Measurements from ENCODE around the gene LIN54.
"Not testable (repeated sequence)": the region's sequence is repeated elsewhere in the genome, so short reads cannot be mapped to it uniquely, and the experiment has no call there.

Gene LIN54

GRCh38 chr4:82939414-82939813 is 71.2 kb downstream of the LIN54 start:
- DNase-seq (ENCODE audit: low read depth), result no peak

GRCh38 chr4:82934441-82934840 is 76.2 kb downstream of the LIN54 start:
- no peak for DNase-seq (ENCODE audit: low read depth)

DNA sequence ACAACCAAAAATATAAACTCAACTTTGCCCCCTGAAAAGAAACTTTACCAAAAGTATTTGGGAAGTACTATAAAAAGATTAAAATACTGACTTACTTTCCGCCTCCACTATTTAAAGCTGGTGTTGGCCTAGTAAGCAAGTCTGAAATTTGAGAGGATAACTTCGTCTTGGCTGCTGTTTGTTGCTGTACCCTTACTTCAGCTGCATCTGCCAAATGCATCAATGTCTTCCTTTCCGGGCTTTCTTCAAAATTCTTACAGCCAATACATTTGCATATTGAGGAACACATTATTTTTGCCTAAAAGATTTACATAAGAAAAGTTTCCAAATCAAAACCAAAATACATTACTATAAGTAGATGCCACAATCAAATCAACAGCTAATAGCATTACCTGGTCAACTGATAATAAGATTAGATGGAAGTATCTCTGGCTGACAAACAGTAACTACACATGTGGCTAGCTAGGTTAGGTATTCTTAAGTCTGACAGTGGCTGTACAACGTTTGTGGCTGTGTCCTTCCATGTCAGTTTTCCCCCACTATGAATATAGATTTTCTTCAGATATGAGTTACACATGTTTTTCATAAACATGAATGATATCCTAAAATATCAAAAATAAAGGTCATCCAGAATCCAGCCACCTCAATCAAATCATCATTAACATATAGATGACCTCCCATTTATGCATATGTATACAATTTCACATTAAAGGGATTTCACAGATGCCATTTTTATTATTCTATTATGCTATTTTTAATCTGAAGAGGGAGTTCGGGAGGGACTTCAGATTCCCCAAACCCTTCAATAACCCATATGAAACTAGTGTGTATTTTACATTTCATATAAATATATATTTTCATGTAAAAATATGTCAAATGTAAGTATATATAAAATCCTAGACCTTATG is 79.5 kb downstream of the LIN54 start:
- DNase-seq (ENCODE audit: low read depth), result no peak

DNA sequence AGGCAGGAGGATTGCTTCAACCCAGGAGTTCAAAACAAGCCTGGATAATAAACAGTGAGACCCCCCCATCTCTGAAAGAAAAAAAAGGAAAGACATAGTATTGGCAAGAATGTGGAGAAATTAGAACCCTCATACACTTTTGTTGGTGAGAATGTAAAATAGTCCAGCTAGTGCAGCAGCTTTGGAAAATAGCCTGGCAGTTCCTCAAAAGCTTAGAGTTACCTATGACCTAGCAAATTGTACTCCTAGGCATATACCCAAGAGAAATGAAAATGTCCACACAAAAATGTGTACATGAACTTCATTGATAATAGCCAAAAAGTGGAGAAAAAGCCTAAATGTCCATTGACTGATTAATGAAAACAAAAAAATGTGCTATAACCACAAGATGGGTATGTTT is 88.8 kb downstream of the LIN54 start:
- DNase-seq (ENCODE audit: low read depth), result no peak

DNA sequence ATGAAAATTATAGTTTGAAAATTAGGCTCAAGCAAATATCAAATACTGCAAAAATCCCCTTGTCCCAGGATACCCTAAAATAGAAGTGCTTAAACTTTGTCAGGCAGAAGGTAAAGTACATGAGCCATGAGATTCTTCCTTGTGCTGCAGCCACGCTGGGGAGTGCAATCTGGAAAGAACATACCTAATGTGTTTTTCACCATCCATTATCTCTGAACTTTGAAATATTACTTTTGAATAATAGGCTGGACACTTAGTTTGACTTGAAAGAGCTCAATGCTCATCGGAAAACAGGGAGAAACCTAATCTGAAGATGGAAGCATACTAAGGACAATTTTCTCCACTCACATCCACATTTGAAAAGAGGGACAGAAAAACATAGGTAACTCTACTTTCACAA is 91.2 kb downstream of the LIN54 start:
- DNase-seq (ENCODE audit: low read depth), result no peak

- no peak for DNase-seq (ENCODE audit: low read depth)
These were observed 92.5 kb downstream of the LIN54 start for GRCh38 chr4:82918091-82918490.

GRCh38 chr4:82913968-82914367 is 96.7 kb downstream of the LIN54 start:
- DNase-seq (ENCODE audit: low read depth), result not testable (repeated sequence)

GRCh38 chr4:82913305-82913704 is 97.3 kb downstream of the LIN54 start:
- DNase-seq (ENCODE audit: low read depth), result no peak

- no peak for DNase-seq (ENCODE audit: low read depth)
These were observed 101.3 kb downstream of the LIN54 start for GRCh38 chr4:82909326-82909725.

DNA sequence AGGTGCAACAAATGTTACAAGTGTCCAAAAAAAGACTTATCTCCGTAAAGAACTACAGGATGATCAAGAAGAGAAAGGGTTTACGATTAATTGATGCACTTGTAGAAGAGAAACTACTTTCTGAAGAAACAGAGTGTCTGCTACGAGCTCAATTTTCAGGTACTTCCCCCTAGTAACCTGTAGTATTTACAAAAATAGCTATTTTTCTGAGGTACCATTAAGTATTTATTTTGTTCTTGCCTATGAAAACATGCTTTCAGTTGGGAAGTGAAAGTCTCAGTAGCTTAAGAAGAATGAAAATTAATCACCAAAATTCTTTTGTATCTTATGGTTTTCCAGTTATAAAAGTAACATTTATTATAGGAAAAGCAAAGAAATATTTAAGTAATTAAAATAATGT is 104.2 kb downstream of the LIN54 start:
- DNase-seq (ENCODE audit: low read depth), result no peak

- DNase-seq (ENCODE audit: low read depth), result peak; percentile 34
These were observed 105.4 kb downstream of the LIN54 start for GRCh38 chr4:82905205-82905604.

- no peak for DNase-seq (ENCODE audit: low read depth)
These were observed 106.9 kb downstream of the LIN54 start for GRCh38 chr4:82903737-82904136.

DNA sequence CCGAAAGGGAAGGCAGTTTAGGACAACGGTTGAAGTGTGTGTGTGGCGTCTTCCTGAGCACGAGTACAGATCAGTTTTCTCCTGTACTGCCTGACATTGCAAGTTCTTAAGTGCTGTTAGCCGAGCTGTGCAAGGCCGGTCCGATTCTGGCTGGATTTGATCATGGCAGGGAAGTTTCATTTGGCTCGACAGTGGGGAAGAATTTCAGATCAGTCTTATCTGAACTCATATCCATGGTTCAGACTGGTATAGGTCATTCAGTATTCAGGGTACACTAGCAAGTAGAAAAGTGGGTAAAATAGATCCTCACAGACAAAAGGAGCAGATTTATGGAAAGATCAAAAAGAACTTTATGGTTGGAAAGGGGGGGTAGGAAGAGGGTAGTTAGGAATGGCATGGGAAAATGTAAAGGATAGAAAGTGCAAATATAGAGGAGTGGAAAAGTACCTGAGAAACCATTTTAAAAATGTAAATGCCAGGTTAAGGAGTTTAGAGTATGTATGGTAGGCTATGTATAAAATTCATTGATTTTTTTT is 109.4 kb downstream of the LIN54 start:
- no peak for DNase-seq (ENCODE audit: low read depth)

DNA sequence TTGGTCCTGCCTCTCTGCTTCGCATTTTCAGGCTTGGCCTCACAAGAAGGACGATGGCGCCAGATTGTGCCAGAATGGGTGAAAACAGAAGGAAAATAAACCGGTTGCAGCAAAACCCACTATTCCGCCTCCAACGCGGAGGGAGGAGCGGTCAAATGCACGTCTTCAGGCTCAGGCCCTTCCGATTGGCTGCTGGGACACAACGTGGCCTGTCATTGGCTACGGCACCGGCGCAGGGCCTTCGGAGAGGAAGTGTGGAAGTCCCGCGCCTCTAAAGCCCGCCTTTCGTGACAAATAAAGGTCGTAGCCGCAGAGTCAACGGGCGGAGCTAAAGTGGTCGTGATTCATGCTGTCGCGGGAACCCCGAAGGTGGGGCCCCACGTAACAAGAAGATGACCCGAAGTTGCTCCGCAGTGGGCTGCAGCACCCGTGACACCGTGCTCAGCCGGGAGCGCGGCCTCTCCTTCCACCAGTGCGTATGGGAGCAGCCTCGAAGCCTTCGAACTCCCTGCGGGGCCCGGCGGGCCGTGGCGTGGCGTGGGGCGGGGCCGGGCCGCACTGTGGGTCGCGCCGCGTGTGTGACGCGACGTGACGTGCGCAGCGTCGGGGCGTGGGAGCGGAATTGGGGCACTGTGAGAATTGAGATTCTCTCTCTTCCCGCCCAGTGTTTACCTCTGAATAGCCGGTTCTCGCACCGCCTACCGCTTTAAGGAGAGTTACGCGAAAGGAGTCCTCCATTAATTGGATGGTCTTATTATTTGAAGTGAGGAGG is 110.0 kb downstream of the LIN54 start, which contains the start of gene THAP9:
TSS of gene THAP9 (plus strand) at position 325 of the 772 bp plus-strand sequence. CDS start at position 393, 68 bp downstream.
- DNase-seq (ENCODE audit: low read depth), result peak; percentile 96

GRCh38 chr4:82900066-82900410 is 110.6 kb downstream of the LIN54 start:
- DNase-seq (ENCODE audit: low read depth), result no peak

- DNase-seq (ENCODE audit: low read depth), result no peak
These were observed 111.1 kb downstream of the LIN54 start for GRCh38 chr4:82899374-82900065.

DNA sequence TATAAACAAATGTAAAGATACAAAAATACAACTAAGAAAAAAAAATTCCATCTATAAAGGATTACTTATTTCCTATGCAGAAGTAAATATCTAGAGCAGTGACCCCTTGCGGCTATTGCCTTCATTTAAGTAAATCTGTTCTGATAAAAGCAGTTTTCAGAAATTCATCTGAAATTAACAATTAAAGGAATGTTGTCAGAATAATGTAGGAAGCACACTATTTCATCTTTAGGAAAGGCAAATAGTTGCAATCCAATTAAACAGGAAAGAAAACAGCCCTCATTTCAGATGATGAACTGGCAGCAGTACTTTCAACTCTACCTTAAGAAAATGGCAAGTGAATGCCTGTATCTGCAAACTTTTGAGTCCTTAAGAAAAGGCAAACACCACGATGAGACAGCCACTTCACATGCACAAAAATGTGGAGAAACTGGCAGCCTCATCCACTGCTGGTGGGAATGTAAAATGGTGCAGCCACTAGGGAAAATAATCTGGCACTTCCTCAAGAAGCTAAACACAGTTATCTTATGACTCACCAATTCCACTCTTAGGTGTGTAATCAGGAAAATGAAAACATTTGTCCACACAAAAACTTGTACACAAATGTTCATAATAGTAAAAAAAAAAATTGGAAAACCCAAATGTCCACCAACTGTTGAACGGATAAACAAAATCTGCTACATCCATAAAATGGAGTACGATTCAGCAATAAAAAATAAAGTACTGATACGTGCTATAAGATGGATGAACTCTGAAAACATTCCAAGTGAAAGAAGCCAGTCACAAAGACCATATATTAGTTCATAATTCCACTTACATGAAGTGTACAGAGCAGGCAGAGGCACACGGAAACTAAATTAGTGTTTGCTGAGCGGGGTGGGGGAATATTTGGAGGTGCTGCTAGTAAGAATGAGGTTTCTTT is 112.0 kb downstream of the LIN54 start:
- DNase-seq (ENCODE audit: low read depth), result no peak

DNA sequence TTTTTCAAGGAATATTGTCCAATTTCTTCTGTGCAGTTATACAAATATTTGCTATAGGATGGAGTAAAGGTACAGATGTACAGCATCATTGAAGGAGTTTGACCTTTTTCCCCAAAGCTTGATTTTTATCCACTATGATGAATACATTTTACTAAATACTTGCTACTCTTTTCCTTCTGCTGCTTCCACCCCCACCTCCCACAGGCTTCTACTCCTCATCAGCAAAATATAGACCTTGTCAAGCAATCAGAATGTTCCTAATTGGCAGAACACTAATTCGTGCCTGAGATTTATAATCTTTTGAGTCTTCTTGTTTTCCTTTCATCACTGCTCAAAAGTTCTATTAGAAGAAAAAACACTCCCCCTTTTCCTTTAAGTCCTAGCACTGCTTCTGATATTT is 113.9 kb downstream of the LIN54 start:
- no peak for DNase-seq (ENCODE audit: low read depth)

- no peak for DNase-seq (ENCODE audit: low read depth)
These were observed 116.7 kb downstream of the LIN54 start for GRCh38 chr4:82893942-82894341.

GRCh38 chr4:82892467-82892802 is 118.2 kb downstream of the LIN54 start:
- no peak for DNase-seq (ENCODE audit: low read depth)

- no peak for DNase-seq (ENCODE audit: low read depth)
These were observed 118.7 kb downstream of the LIN54 start for GRCh38 chr4:82891707-82892466.

Measured in activated T-cell treated with anti-CD3 and anti-CD28 coated beads for 24 hours (primary cell).